SK-N-SH treated with all-trans-retinoic acid at 6 μM for 48 hours (cell line): ENCODE measurements around the gene MIR17HG.

Experiments used
- ATAC-seq: fragments of 200-7000 bp; cut with Tn5 transposase; 3 replicates; pipeline ENCODE4 v1.9.1; 2020; ENCODE audit warnings: mild to moderate bottlenecking, moderate library complexity
- ARNTL ChIP-seq: fragments of 450-650 bp; formaldehyde crosslinking; IDR thresholded peaks from 2 replicates; pipeline ENCODE4 v1.5.0; 2020; ENCODE audit warnings: low read depth, mild to moderate bottlenecking, moderate library complexity, borderline replicate concordance
- BACH2 ChIP-seq: fragments of 250-450 bp; sonication (Bioruptor Pico); IDR thresholded peaks from 2 replicates; pipeline ENCODE4 v1.9.0; 2021; ENCODE audit warnings: mild to moderate bottlenecking, borderline replicate concordance
- CREB5 ChIP-seq: fragments of 250-450 bp; sonication (Bioruptor Pico); IDR thresholded peaks from 2 replicates; pipeline ENCODE4 v1.5.1; 2020; ENCODE audit warnings: low read depth, mild to moderate bottlenecking, moderate library complexity
- CSDC2 ChIP-seq: fragments of 250-450 bp; sonication (Bioruptor Pico); IDR thresholded peaks from 2 replicates; pipeline ENCODE4 v1.5.0; 2020; ENCODE audit warnings: mild to moderate bottlenecking, moderate library complexity
- ESRRG ChIP-seq: fragments of 250-450 bp; sonication (Bioruptor Pico); IDR thresholded peaks from 2 replicates; pipeline ENCODE4 v1.6.1; 2021; ENCODE audit warnings: mild to moderate bottlenecking
- GLIS3 ChIP-seq: fragments of 250-450 bp; sonication (Bioruptor Pico); IDR thresholded peaks from 2 replicates; pipeline ENCODE4 v1.5.0; 2020; ENCODE audit warnings: mild to moderate bottlenecking, moderate library complexity
- ISL1 ChIP-seq: fragments of 250-450 bp; sonication (Bioruptor Pico); IDR thresholded peaks from 2 replicates; pipeline ENCODE4 v2.1.2; 2022; ENCODE audit warnings: mild to moderate bottlenecking, moderate library complexity
- OSR1 ChIP-seq: fragments of 250-450 bp; sonication (Bioruptor Pico); IDR thresholded peaks from 2 replicates; pipeline ENCODE4 v1.8.0; 2022; ENCODE audit warnings: moderate library complexity, mild to moderate bottlenecking, inconsistent platforms
- RARB ChIP-seq: fragments of 250-450 bp; sonication (Bioruptor Pico); IDR thresholded peaks from 2 replicates; pipeline ENCODE4 v1.8.0; 2021; ENCODE audit warnings: mild to moderate bottlenecking, moderate library complexity
- TCF4 ChIP-seq: fragments of 250-450 bp; sonication (Bioruptor Pico); IDR thresholded peaks from 2 replicates; pipeline ENCODE4 v1.8.0; 2021; ENCODE audit warnings: mild to moderate bottlenecking, moderate library complexity, borderline replicate concordance
- TOX ChIP-seq: fragments of 250-450 bp; sonication (Bioruptor Pico); IDR thresholded peaks from 2 replicates; pipeline ENCODE4 v1.8.0; 2021; ENCODE audit warnings: mild to moderate bottlenecking, moderate library complexity, borderline replicate concordance
- TSHZ2 ChIP-seq: fragments of 250-450 bp; sonication (Bioruptor Pico); IDR thresholded peaks from 2 replicates; pipeline ENCODE4 v1.5.0; 2020; ENCODE audit warnings: mild to moderate bottlenecking, moderate library complexity
- ZC3H10 ChIP-seq: fragments of 250-450 bp; sonication (Bioruptor Pico); IDR thresholded peaks from 2 replicates; pipeline ENCODE4 v1.5.1; 2021; ENCODE audit warnings: mild to moderate bottlenecking, moderate library complexity
- ZFP3 ChIP-seq: fragments of 250-450 bp; sonication (Bioruptor Pico); IDR thresholded peaks from 2 replicates; pipeline ENCODE4 v1.5.0; 2020; ENCODE audit warnings: mild to moderate bottlenecking, moderate library complexity
- ZFP30 ChIP-seq: fragments of 450-650 bp; formaldehyde crosslinking; IDR thresholded peaks from 2 replicates; pipeline ENCODE4 v1.5.0; 2022; ENCODE audit warnings: mild to moderate bottlenecking, moderate library complexity
- ZNF565 ChIP-seq: fragments of 450-650 bp; formaldehyde crosslinking; conservative IDR thresholded peaks from 2 replicates; pipeline ENCODE4 v1.5.0; 2020; ENCODE audit warnings: low read depth, mild to moderate bottlenecking, moderate library complexity
- ZNF70 ChIP-seq: fragments of 450-650 bp; formaldehyde crosslinking; IDR thresholded peaks from 2 replicates; pipeline ENCODE4 v1.5.0; 2020; ENCODE audit warnings: mild to moderate bottlenecking, moderate library complexity
- ZNF8 ChIP-seq: fragments of 450-650 bp; formaldehyde crosslinking; IDR thresholded peaks from 2 replicates; pipeline ENCODE4 v1.5.0; 2020; ENCODE audit warnings: mild to moderate bottlenecking, moderate library complexity
- TF ChIP-seq, protein P1 (sequence below): fragments of 250-450 bp; sonication (Bioruptor Pico); IDR thresholded peaks from 2 replicates; pipeline ENCODE4 v1.8.0; 2021; ENCODE audit warnings: low read depth, mild to moderate bottlenecking, moderate library complexity, borderline replicate concordance
- TF ChIP-seq, protein P2 (sequence below): fragments of 250-450 bp; sonication (Bioruptor Pico); IDR thresholded peaks from 2 replicates; pipeline ENCODE4 v1.5.1; 2021; ENCODE audit warnings: mild to moderate bottlenecking, moderate library complexity

Gene MIR17HG

DNA sequence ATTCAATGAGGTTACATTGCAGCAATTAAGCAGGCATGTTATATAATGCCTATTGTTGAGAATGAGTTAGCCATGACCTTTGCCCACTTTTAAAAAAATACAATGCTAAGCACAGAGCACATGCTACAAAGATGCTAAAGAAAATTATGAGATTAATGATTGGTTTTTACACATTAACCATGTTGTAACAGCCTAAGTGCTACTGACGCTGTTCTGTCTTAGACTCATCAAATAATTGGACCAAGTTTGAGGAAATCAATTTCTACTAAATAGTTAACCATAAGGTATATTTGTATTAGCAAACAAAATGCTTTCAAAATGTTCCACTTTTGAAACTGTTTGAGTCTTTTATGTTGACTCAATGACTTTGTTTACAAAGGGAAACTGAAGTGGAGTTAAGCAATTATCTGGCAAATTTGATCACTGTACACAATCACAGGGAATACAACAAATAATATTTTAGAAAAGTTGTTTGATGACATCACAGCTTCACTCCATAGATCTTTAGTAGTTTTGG, 14.3 kb downstream of the MIR17HG start:
- TF ChIP-seq GLIS3 (CRISPR knock-in tag): no peak
- no peak for ATAC-seq

- TF ChIP-seq RARB (CRISPR knock-in tag): no peak
- TF ChIP-seq TCF4 (CRISPR knock-in tag): no peak
- ATAC-seq: no peak
These were observed 15.4 kb downstream of the MIR17HG start for GRCh38 chr13:91362908-91363307.

DNA sequence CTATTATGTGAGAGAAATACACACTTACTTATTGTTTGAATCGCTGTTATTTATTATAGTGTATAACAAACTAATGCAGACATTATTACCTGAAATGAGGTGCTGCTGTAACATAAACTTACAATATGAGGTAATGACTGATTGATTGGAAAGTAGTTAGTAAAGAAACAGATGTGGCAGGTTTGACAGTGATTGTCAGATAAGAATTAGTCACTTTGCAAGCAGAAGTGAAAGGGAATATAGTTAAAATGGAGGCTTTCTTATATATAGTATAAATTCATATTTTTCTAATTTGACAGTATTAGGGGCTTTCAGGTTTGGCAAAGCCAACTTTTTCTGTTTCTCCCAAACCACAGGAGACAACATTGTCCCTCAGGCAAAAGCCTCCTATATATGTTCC, 20.6 kb downstream of the MIR17HG start:
- no peak for ATAC-seq
- TF ChIP-seq TOX (CRISPR knock-in tag) (no peak), ZNF8 (CRISPR knock-in tag) (no peak), TCF4 (CRISPR knock-in tag) (no peak), ZNF70 (CRISPR knock-in tag) (no peak), ESRRG (no peak), RARB (CRISPR knock-in tag) (no peak), ISL1 (CRISPR knock-in tag) (no peak), ZFP30 (CRISPR knock-in tag) (no peak), ARNTL (CRISPR knock-in tag) (no peak), ZC3H10 (CRISPR knock-in tag) (no peak), CSDC2 (CRISPR knock-in tag) (no peak), ZNF565 (no peak), BACH2 (CRISPR knock-in tag) (no peak), TSHZ2 (CRISPR knock-in tag) (no peak), ZFP3 (CRISPR knock-in tag) (no peak)
- TF ChIP-seq, protein P1, sequence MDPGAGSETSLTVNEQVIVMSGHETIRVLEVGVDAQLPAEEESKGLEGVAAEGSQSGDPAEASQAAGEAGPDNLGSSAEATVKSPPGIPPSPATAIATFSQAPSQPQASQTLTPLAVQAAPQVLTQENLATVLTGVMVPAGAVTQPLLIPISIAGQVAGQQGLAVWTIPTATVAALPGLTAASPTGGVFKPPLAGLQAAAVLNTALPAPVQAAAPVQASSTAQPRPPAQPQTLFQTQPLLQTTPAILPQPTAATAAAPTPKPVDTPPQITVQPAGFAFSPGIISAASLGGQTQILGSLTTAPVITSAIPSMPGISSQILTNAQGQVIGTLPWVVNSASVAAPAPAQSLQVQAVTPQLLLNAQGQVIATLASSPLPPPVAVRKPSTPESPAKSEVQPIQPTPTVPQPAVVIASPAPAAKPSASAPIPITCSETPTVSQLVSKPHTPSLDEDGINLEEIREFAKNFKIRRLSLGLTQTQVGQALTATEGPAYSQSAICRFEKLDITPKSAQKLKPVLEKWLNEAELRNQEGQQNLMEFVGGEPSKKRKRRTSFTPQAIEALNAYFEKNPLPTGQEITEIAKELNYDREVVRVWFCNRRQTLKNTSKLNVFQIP (CRISPR knock-in tag): no peak
- TF ChIP-seq, protein P2, sequence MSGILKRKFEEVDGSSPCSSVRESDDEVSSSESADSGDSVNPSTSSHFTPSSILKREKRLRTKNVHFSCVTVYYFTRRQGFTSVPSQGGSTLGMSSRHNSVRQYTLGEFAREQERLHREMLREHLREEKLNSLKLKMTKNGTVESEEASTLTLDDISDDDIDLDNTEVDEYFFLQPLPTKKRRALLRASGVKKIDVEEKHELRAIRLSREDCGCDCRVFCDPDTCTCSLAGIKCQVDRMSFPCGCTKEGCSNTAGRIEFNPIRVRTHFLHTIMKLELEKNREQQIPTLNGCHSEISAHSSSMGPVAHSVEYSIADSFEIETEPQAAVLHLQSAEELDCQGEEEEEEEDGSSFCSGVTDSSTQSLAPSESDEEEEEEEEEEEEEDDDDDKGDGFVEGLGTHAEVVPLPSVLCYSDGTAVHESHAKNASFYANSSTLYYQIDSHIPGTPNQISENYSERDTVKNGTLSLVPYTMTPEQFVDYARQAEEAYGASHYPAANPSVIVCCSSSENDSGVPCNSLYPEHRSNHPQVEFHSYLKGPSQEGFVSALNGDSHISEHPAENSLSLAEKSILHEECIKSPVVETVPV (CRISPR knock-in tag): no peak

- ATAC-seq: peak; percentile 78
- TF ChIP-seq ZNF8 (CRISPR knock-in tag): no peak
- TF ChIP-seq GLIS3 (CRISPR knock-in tag): no peak
These were observed 21.4 kb downstream of the MIR17HG start for GRCh38 chr13:91368676-91369440.

DNA sequence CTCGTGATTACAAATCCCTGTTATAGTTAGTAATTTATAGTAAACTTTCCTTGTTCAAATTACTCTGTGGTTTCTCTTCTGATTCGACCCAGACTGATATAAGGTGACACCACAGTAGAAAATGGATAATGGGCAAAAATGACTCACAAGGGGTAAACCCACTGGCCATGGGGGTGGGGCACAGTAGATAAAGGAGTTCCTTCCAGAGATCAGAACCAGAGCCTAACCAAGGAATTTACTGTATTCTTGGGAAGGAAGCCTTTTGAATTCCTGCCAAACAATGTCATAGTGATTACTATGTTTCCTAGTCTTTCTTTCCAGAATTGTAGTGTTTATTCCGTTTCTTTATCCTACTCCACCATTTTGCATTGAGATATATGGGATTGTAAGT, 21.9 kb downstream of the MIR17HG start:
- ATAC-seq: peak; percentile 86
- TF ChIP-seq OSR1 (CRISPR knock-in tag) (no peak), TCF4 (CRISPR knock-in tag) (no peak), ZNF70 (CRISPR knock-in tag) (no peak), ZC3H10 (CRISPR knock-in tag) (0 out of 2 replicates have a peak, but pooled peaks have one; percentile 22), GLIS3 (CRISPR knock-in tag) (no peak), CREB5 (CRISPR knock-in tag) (no peak), RARB (CRISPR knock-in tag) (no peak), TOX (CRISPR knock-in tag) (no peak), ESRRG (no peak), ISL1 (CRISPR knock-in tag) (peak; percentile 41; the same call in 1 of the 2 replicates)
- TF ChIP-seq, protein P2 (CRISPR knock-in tag): no peak
- TF ChIP-seq, all 23 proteins: peak for 2
